H9 (cell line): ENCODE measurements around the gene CEP126. TPM values are rescaled to one million over a fixed set of nuclear protein-coding genes. Genes with fewer than 3 reads are reported as not detected.
"Not testable (repeated sequence)": the region's sequence is repeated elsewhere in the genome, so short reads cannot be mapped to it uniquely, and the experiment has no call there.

ENCODE experiments used
- DNase-seq: peaks from one replicate; pipeline ENCODE4 v3.0.0-alpha.2; 2017
- H2AFZ ChIP-seq: one replicate; pipeline ENCODE4 v1.6.1; 2013; ENCODE audit warnings: mild to moderate bottlenecking, low read length, control low read depth, moderate library complexity
- H2AK5ac ChIP-seq: 2 replicates; pipeline ENCODE4 v1.6.1; 2013; ENCODE audit warnings: low read length, control low read depth, mixed read lengths; ENCODE audit not compliant: insufficient read length
- H2BK120ac ChIP-seq: one replicate; pipeline ENCODE4 v1.6.1; 2013; ENCODE audit warnings: low read depth, mild to moderate bottlenecking, low read length, control low read depth, inconsistent platforms; ENCODE audit not compliant: poor library complexity, severe bottlenecking
- H2BK12ac ChIP-seq: 2 replicates; pipeline ENCODE4 v1.6.1; 2013; ENCODE audit warnings: low read length, control low read depth, mixed read lengths, low read depth; ENCODE audit not compliant: insufficient read length
- H2BK15ac ChIP-seq: 2 replicates; pipeline ENCODE4 v1.6.1; 2013; ENCODE audit warnings: low read depth, low read length, control low read depth
- H2BK20ac ChIP-seq: one replicate; pipeline ENCODE4 v1.6.1; 2013; ENCODE audit warnings: low read depth, mild to moderate bottlenecking, low read length, control low read depth, inconsistent platforms; ENCODE audit not compliant: poor library complexity, severe bottlenecking
- H2BK5ac ChIP-seq: 2 replicates; pipeline ENCODE4 v1.6.1; 2013; ENCODE audit warnings: low read length, control low read depth, mixed read lengths; ENCODE audit not compliant: insufficient read length
- H3K14ac ChIP-seq: 2 replicates; pipeline ENCODE4 v1.6.1; 2013; ENCODE audit warnings: low read length, control low read depth; ENCODE audit not compliant: insufficient read depth
- H3K18ac ChIP-seq: 2 replicates; pipeline ENCODE4 v1.6.1; 2013; ENCODE audit warnings: low read depth, mild to moderate bottlenecking, mixed read lengths, low read length, control low read depth; ENCODE audit not compliant: insufficient read length
- H3K23ac ChIP-seq: 2 replicates; pipeline ENCODE4 v1.6.1; 2013; ENCODE audit warnings: low read length, control low read depth, mixed read lengths, low read depth; ENCODE audit not compliant: insufficient read length
- H3K23me2 ChIP-seq: 2 replicates; pipeline ENCODE4 v1.6.1; 2013; ENCODE audit warnings: low read depth, mild to moderate bottlenecking, mixed read lengths, low read length, control low read depth; ENCODE audit not compliant: insufficient read length, poor library complexity, severe bottlenecking
- H3K27ac ChIP-seq: 2 replicates; pipeline ENCODE4 v1.5.1; 2013; ENCODE audit warnings: low read length, control low read depth, mixed read lengths, low read depth; ENCODE audit not compliant: insufficient read length
- H3K27me3 ChIP-seq: 2 replicates; pipeline ENCODE4 v1.6.1; 2013; ENCODE audit warnings: low read length, control low read depth, inconsistent platforms; ENCODE audit not compliant: insufficient read depth
- H3K4ac ChIP-seq: 2 replicates; pipeline ENCODE4 v1.6.1; 2013; ENCODE audit warnings: low read depth, mild to moderate bottlenecking, control low read depth, inconsistent platforms, low read length, moderate library complexity
- H3K4me1 ChIP-seq: 2 replicates; pipeline ENCODE4 v1.6.1; 2013; ENCODE audit warnings: low read length, control low read depth, inconsistent platforms; ENCODE audit not compliant: insufficient read depth
- H3K4me2 ChIP-seq: 2 replicates; pipeline ENCODE4 v1.6.1; 2013; ENCODE audit warnings: low read length, control low read depth, mixed read lengths; ENCODE audit not compliant: insufficient read length, insufficient read depth
- H3K56ac ChIP-seq: 2 replicates; pipeline ENCODE4 v1.6.1; 2013; ENCODE audit warnings: low read depth, mild to moderate bottlenecking, mixed read lengths, low read length, control low read depth; ENCODE audit not compliant: insufficient read length
- H3K79me1 ChIP-seq: 2 replicates; pipeline ENCODE4 v1.6.1; 2013; ENCODE audit warnings: low read depth, mild to moderate bottlenecking, moderate library complexity, low read length, control low read depth, inconsistent platforms; ENCODE audit not compliant: insufficient read depth, poor library complexity, severe bottlenecking
- H3K79me2 ChIP-seq: 2 replicates; pipeline ENCODE4 v1.6.1; 2013; ENCODE audit warnings: low read length, control low read depth, inconsistent platforms; ENCODE audit not compliant: insufficient read depth
- H3K9ac ChIP-seq: 2 replicates; pipeline ENCODE4 v1.6.1; 2013; ENCODE audit warnings: low read length, control low read depth, mixed read lengths; ENCODE audit not compliant: insufficient read length; ENCODE audit errors: extremely low read depth
- H3K9me3 ChIP-seq: one replicate; pipeline ENCODE4 v1.6.1; 2013; ENCODE audit warnings: low read depth, low read length, inconsistent platforms; ENCODE audit not compliant: control insufficient read depth
- H3T11ph ChIP-seq: one replicate; pipeline ENCODE4 v1.6.1; 2013; ENCODE audit warnings: mild to moderate bottlenecking, low read length, control low read depth, inconsistent platforms
- H4K20me1 ChIP-seq: one replicate; pipeline ENCODE4 v1.6.1; 2013; ENCODE audit not compliant: control insufficient read depth, insufficient read length, insufficient read depth
- H4K5ac ChIP-seq: 2 replicates; pipeline ENCODE4 v1.6.1; 2013; ENCODE audit warnings: low read depth, mild to moderate bottlenecking, mixed read lengths, low read length, control low read depth; ENCODE audit not compliant: insufficient read length
- H4K8ac ChIP-seq: replicated peaks from 2 replicates; pipeline ENCODE4 v1.6.1; 2013; ENCODE audit warnings: low read length, control low read depth, mixed read lengths, low read depth; ENCODE audit not compliant: insufficient read length
- H4K91ac ChIP-seq: 2 replicates; pipeline ENCODE4 v1.6.1; 2013; ENCODE audit warnings: low read depth, mild to moderate bottlenecking, moderate library complexity, mixed read lengths, low read length, control low read depth; ENCODE audit not compliant: insufficient read length
- H3K27ac Mint-ChIP-seq, 3 experiments: 2 replicates in 2 of 3; 3 replicates in 1 of 3; pipeline ENCODE4 v1.8.0; 2020 to 2021; ENCODE audit warnings: mixed read lengths in 3 of 3, mild to moderate bottlenecking in 1 of 3, moderate library complexity in 1 of 3
- H3K27me3 Mint-ChIP-seq: 2 replicates; pipeline ENCODE4 v1.8.0; 2021; ENCODE audit warnings: low read depth, mild to moderate bottlenecking, moderate library complexity, mixed read lengths
- H3K36me3 Mint-ChIP-seq, 3 experiments: 2 replicates in 2 of 3; 3 replicates in 1 of 3; pipeline ENCODE4 v1.8.0; 2020 to 2021; ENCODE audit warnings: low read depth in 3 of 3, mixed read lengths in 3 of 3; ENCODE audit not compliant: insufficient read depth in 1 of 3
- H3K4me1 Mint-ChIP-seq, 2 experiments: 2 replicates each; pipeline ENCODE4 v1.8.0; 2020; ENCODE audit warnings: mixed read lengths in 2 of 2
- H3K4me3 Mint-ChIP-seq, 2 experiments: 2 replicates in 1 of 2; 3 replicates in 1 of 2; pipeline ENCODE4 v1.8.0; 2020 to 2021; ENCODE audit warnings: mild to moderate bottlenecking in 2 of 2, mixed read lengths in 2 of 2, moderate library complexity in 1 of 2
- H3K9me3 Mint-ChIP-seq, 2 experiments: 2 replicates in 1 of 2; 3 replicates in 1 of 2; pipeline ENCODE4 v1.8.0; 2020; ENCODE audit warnings: mild to moderate bottlenecking in 2 of 2, mixed read lengths in 2 of 2, moderate library complexity in 1 of 2
- WGBS: extraction: QIAGEN DNeasy Blood & Tissue Kit; methylation state at CpG from one replicate; pipeline ENCODE4 v1.1.7; 2013; ENCODE audit warnings: missing lambda C conversion rate, low lambda C conversion rate, mixed read lengths; ENCODE audit not compliant: insufficient read length; ENCODE audit errors: extremely low coverage; 5-methylcytosine and 5-hydroxymethylcytosine counted together
- total RNA-seq: library from RNA; stranded (reverse); gene quantifications from 2 replicates; pipeline ENCODE4 v1.2.1, GENCODE V29; 2021
- TF ChIP-seq, protein P1 (sequence below): fragments of 200-600 bp; sonication (generic); conservative IDR thresholded peaks from 3 replicates; pipeline ENCODE4 v1.8.0; 2021; ENCODE audit warnings: antibody characterized with exemption, mild to moderate bottlenecking

Gene CEP126
- total RNA-seq, 1 experiment from 2014 or later: 1.2 TPM

DNA sequence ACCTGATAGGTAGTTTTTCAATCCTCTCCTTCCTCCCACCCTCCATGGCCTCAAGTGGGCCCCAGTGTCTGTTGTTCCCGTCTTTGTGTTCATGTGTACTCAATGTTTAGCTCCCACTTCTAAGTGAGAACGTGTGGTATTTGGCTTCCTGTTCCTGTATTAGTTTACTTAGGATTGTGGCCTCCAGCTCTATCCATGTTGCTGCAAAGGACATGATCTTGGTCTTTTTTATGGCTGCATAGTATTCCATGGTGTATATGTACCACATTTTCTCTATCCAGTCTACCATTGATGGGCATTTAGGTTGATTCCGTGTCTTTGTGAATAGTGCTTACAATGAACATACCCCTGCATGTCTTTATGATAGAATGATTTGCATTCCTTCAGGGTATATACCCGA is 78.4 kb downstream of the CEP126 start:
- Histone ChIP-seq H3K4ac (no peak overlapping the region), H3K4me2 (no peak overlapping the region), H3K27ac (no peak overlapping the region), H3K27me3 (no peaks in the 10 kb centered on the region), H2AK5ac (no peak overlapping the region), H2BK120ac (no peak overlapping the region), H2BK15ac (no peak overlapping the region), H3K18ac (no peak overlapping the region), H3K4me1 (no peaks in the 10 kb centered on the region), H2AFZ (no peak overlapping the region), H3K23me2 (no peaks in the 10 kb centered on the region), H3K79me1 (no peaks in the 10 kb centered on the region), H3K23ac (no peak overlapping the region), H4K20me1 (no peaks in the 10 kb centered on the region), H3T11ph (no peak overlapping the region), H3K14ac (no peak overlapping the region), H3K56ac (no peak overlapping the region), H4K5ac (no peak overlapping the region), H2BK5ac (no peak overlapping the region), H4K8ac (no peak overlapping the region), H3K9ac (no peak overlapping the region), H2BK12ac (no peak overlapping the region), H3K79me2 (no peaks in the 10 kb centered on the region), H3K9me3 (no peaks in the 10 kb centered on the region), H2BK20ac (no peak overlapping the region), H4K91ac (no peak overlapping the region)
- Mint-ChIP-seq H3K36me3 (no peaks in the 10 kb centered on the region; a peak in 1 of 7 replicates), H3K27ac (no peak overlapping the region), H3K4me3 (no peak overlapping the region), H3K4me1 (no peaks in the 10 kb centered on the region), H3K9me3 (peaks cover 0 to 3% of the 10 kb centered on the region in 2 experiments; a peak in 1 of 5 replicates), H3K27me3 (no peaks in the 10 kb centered on the region)
- TF ChIP-seq, protein P1, sequence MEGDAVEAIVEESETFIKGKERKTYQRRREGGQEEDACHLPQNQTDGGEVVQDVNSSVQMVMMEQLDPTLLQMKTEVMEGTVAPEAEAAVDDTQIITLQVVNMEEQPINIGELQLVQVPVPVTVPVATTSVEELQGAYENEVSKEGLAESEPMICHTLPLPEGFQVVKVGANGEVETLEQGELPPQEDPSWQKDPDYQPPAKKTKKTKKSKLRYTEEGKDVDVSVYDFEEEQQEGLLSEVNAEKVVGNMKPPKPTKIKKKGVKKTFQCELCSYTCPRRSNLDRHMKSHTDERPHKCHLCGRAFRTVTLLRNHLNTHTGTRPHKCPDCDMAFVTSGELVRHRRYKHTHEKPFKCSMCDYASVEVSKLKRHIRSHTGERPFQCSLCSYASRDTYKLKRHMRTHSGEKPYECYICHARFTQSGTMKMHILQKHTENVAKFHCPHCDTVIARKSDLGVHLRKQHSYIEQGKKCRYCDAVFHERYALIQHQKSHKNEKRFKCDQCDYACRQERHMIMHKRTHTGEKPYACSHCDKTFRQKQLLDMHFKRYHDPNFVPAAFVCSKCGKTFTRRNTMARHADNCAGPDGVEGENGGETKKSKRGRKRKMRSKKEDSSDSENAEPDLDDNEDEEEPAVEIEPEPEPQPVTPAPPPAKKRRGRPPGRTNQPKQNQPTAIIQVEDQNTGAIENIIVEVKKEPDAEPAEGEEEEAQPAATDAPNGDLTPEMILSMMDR: no peak
- no CpG with 5 or more reads among the region's 4 CpGs for WGBS
- DNase-seq: no peak

DNA sequence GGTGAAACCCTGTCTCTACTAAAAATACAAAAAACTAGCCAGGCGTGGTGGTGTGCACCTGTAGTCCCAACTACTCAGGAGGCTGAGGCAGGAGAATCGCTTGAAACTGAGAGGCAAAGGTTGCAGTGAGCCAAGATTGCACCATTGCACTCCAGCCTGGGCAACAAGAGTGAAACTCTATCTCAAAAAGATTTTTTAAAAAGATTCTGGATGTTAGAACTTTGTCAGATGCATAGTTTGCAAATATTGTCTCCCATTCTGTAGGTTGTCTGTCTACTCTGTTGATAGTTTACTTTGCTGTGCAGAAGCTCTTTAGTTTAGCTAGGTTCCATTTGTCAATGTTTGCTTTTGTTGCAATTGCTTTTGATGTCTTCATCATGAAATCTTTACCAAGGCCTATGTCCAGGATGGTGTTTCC is 79.3 kb downstream of the CEP126 start:
- not testable (repeated sequence) for H3K27me3 Mint-ChIP-seq, H3K14ac ChIP-seq, H3K9me3 Mint-ChIP-seq, H3K27ac ChIP-seq, H3K4ac ChIP-seq, H2BK15ac ChIP-seq, H4K20me1 ChIP-seq, H3K4me2 ChIP-seq, H3K27ac Mint-ChIP-seq, H3K56ac ChIP-seq, H3K9ac ChIP-seq, H2BK120ac ChIP-seq, H4K91ac ChIP-seq, H3T11ph ChIP-seq, H3K4me3 Mint-ChIP-seq, H3K18ac ChIP-seq, H3K79me1 ChIP-seq, H3K36me3 Mint-ChIP-seq, H3K4me1 Mint-ChIP-seq, H3K9me3 ChIP-seq, H3K79me2 ChIP-seq, H3K27me3 ChIP-seq, H3K23me2 ChIP-seq, H3K4me1 ChIP-seq, H2BK20ac ChIP-seq, H2BK5ac ChIP-seq, H4K5ac ChIP-seq, H4K8ac ChIP-seq, H3K23ac ChIP-seq, H2AFZ ChIP-seq, H2AK5ac ChIP-seq, DNase-seq, H2BK12ac ChIP-seq
- WGBS: no CpG with 5 or more reads among the region's 2 CpGs
